Adrenal gland (tissue), 5 donors: ENCODE measurements around the gene NFE2.

Experiments used
- POLR2A ChIP-seq, 2 donors: fragments of 450-650 bp; IDR thresholded peaks; one replicate each; pipeline ENCODE4 v1.6.1; 2017; ENCODE audit warnings: antibody characterized with exemption in 2 of 2, mild to moderate bottlenecking in 2 of 2, moderate library complexity in 1 of 2
- TF ChIP-seq, protein P1 (sequence below), 6 experiments: fragments of 450-650 bp in 4 of 6; fragments of 200-600 bp in 2 of 6; sonication (generic) in 1 of 6; IDR thresholded peaks; 1 replicate in 5 of 6; 2 replicates in 1 of 6; pipeline versions ENCODE4 v1.5.1 to v1.8.0; 2016 to 2021; ENCODE audit warnings: antibody characterized with exemption in 6 of 6, mild to moderate bottlenecking in 2 of 6, moderate library complexity in 1 of 6
- donor health status: DM: no; HTN: no; CAD: no.

DNA sequence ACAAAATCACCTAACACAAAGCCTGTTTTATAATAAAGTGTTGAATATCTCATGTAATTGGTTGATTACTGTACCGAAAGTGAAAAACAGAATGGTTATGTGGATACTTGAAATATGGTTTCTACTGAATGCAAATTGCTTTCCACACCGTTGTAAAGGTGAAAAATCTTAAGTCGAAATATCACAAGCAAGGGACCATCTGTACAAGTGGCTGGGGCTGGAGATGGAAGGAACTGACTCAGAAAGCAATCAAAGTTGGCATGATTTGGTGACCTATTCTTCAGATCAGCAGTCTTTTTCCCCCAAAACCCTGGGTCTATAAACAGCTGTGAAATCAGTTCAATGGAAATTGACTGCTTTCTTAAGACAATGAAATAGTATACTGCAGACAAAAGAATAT lies 24.4 kb downstream of the NFE2 start:
- no peak for TF ChIP-seq POLR2A (IDR thresholded peaks at IDR 0.05)
- TF ChIP-seq, protein P1, sequence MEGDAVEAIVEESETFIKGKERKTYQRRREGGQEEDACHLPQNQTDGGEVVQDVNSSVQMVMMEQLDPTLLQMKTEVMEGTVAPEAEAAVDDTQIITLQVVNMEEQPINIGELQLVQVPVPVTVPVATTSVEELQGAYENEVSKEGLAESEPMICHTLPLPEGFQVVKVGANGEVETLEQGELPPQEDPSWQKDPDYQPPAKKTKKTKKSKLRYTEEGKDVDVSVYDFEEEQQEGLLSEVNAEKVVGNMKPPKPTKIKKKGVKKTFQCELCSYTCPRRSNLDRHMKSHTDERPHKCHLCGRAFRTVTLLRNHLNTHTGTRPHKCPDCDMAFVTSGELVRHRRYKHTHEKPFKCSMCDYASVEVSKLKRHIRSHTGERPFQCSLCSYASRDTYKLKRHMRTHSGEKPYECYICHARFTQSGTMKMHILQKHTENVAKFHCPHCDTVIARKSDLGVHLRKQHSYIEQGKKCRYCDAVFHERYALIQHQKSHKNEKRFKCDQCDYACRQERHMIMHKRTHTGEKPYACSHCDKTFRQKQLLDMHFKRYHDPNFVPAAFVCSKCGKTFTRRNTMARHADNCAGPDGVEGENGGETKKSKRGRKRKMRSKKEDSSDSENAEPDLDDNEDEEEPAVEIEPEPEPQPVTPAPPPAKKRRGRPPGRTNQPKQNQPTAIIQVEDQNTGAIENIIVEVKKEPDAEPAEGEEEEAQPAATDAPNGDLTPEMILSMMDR (IDR thresholded peaks at IDR 0.05): no peak
